SKM-1 treated with dmso at 0.1 percent for 144 hours (cell line): Measurements from ENCODE around the gene ARFIP1.
"Not testable (repeated sequence)": the region's sequence is repeated elsewhere in the genome, so short reads cannot be mapped to it uniquely, and the experiment has no call there.

Source experiments
- DNase-seq: peaks from one replicate; lab custom pipeline; 2025; ENCODE audit not compliant: unreplicated experiment; lab: John Stamatoyannopoulos, UW

The ARFIP1 gene

DNA sequence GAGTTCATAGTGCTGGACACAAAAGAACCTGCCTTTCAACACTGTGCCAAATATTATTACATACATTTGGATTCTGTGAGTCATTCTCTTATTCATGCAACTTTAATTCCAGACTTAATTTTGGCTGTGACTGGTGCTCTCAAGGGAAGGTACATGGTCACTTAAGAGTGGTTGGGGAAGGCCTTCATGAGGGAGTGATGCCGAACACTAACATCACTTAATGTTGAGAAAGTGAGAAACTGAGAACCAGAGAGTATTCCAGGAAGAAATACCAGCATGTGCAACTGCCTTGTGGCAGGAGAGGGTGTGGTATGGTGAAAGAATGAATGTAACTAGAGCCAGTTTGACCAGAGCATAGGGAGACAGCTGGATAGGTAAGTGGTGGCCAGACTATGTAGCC lies 114.9 kb downstream of the ARFIP1 start:
- no peak for DNase-seq

GRCh38 chr4:152896811-152897210 lies 117.1 kb downstream of the ARFIP1 start:
- DNase-seq = peak; percentile 33

DNA sequence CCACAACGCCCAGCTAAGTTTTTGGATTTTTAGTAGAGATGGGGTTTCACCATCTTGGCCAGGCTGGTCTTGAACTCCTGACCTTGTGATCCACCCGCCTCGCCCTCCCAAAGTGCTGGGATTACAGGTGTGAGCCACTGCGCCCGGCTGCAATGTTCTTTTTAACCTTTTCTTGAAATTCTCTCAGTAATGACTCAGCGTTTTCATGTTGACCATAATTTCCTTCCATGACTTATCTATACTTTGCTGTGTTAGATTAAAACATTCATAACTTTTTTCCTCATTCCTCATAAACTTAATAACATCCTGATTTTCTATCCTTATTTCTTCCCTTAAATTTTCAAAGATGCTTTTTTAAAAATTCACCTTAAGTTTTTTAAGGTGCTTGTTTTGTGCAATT lies 118.4 kb downstream of the ARFIP1 start:
- not testable (repeated sequence) for DNase-seq

- no peak for DNase-seq
Measured at GRCh38 chr4:152898606-152899005, 118.9 kb downstream of the ARFIP1 start.

DNA sequence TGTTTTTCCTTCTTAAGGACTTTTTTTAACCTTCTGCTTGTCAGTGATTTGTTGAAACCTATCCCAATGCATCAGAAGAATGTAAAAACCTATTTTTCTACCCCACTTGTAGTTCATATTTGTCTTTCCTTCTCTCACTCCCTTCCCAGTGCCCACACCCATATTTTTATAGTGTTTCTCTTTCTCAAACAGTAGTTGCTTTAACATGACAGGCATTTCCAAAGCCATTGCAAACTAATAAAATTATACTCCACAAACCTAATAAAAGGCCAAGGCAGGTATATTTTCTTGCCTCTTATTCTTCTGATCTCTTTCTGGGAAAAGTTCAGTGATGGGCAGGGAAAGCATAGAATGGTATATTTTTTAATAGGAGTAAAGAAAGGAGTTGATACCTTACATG lies 120.6 kb downstream of the ARFIP1 start:
- DNase-seq = no peak

DNA sequence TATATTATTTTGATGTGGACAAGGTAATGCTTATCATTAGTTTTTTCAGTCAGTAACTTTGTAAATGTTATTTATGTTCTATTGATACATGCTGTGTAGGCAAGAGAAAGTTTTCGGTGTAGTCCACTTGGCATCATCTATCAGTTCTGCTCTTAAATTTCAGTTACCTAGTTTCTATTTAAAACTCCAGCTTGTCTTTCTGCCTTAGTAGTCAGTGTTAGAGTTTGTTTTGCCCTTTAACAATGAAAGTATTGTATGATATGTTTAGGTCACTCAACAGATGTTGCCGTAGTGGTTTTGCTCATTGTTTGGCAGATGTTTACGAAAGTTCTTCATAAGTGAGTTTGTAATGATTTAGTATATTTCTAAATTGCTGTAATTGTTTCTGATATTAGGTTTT lies 121.5 kb downstream of the ARFIP1 start:
- DNase-seq = no peak

GRCh38 chr4:152903658-152904057 lies 123.9 kb downstream of the ARFIP1 start:
- DNase-seq = no peak

DNA sequence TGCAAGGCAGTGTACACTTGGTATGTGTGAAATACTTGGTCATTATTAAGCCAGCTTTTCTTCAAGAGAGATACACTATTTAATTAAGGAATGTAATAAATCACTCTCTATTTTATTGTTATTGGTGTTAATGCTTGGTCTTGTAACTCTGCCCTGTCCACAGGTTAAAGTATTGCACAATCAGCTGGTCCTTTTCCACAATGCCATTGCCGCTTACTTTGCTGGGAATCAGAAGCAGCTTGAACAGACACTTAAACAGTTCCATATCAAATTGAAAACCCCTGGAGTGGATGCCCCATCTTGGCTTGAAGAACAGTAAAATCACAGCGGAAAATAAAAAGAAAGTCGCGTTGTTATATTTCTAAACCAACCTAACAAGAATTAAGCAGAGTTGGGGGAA lies 130.1 kb downstream of the ARFIP1 start:
- no peak for DNase-seq

DNA sequence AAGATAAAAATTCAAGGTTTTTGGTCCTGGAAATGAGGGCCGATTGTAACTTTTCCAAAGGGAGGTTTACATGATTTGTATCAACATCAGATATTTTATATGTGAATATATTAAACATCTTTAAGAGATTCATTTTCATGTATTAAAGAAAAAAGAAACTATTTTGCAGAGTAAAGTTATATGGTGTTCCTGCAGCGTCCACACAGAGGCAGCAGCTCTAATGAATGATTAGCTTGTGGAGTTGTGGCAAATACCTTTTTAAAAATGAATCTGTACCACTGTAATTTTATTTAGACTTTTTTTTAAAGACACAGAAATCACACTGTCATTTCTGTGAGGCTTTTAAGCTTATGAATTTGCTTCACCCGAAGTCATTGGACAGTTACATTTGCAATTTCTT lies 130.8 kb downstream of the ARFIP1 start:
- no peak for DNase-seq

DNA sequence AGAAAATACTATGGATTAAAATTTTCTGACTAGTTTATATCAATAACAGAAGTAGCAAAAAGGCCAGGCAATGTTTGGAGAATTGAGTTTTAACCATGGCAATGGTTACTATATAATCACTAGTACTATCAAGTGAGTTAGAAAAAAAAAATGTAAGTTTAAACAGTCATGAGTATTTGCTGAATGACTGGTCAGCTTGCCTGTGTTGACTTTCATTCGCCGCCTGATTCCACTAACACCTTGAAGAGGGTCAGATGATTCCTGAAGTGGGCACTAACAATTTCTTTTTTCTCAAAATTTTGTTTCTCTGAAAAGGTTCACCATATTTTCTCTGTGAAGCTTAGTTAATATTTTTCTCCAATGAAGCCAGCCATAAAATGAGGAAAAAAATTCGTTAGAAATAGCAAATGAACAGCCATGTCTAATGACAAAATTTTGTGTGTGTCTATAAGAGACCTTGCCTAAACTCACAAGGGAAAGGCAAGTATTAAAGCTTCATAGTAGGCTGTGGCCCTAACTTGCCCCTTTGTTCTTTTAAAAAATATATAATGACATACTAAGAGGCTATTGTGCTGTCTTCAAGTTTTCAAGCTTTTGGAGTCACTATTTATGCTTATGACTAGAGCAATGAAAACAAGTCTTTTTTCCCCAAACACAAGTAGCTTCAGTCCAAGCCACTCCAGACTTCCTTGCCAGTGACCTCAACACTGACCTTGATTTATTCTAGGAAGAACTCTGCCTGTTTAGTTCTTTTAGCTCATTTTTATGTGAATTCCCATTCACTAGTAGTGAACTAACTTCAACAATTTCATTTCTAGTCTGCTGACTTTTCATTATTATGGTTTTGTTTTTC lies 138.0 kb downstream of the ARFIP1 start:
- no peak for DNase-seq

DNA sequence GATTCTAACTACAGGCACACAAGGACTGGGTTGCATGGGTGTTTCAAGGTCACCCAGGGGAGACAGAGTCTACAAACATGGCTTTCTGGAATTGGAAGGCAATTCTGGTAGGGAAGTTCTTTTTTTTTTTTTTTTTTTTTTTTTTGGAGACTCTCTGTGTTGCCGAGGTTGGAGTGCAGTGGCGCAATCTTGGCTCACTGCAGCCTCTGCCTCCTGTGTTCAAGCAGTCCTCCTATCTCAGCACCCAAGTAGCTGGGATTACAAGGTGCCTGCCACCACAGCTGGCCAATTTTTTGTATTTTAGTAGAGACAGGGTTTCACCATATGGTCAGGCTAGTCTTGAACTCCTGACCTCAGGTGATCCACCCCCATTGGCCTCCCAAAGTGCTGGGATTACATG lies 140.1 kb downstream of the ARFIP1 start:
- no peak for DNase-seq

DNA sequence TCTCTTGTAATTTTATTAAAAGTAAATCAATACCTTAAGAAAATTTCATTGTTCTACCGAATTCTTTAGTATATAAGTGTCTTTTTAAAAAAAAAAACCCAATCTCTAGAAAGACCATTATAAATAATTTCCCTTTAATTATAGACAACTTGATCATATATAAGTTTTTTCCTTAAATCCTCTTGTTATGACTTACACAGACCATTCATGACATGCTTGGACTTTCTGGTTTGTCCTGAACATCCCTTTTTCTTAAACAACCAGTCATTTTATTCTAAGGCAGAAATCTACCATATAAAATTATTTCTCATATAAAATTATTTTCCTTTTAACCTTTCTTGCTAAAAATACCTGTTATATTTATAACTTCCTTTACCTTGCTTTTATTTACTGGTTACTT lies 141.0 kb downstream of the ARFIP1 start:
- DNase-seq = no peak

- no peak for DNase-seq
Measured at GRCh38 chr4:152921284-152921683, 141.5 kb downstream of the ARFIP1 start.

DNA sequence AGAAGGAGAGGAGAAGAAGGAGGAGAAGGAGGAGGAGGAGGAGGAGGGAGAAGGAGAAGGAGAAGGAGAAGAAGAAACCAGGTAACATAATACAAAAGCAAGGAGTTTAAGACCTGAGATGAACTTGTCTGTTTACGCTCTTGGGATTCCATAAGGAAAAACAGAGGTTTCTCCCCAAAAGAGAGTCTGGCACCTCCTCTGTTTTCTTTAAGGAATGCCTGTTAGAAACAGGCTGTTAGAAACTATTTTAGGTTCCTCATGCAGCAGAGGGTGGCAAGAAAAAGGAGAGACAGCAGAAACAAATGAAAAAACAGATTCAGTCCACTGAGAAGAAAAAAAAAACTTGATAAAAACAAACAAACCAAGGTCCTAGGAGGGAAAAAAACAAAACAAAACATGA lies 146.1 kb downstream of the ARFIP1 start:
- no peak for DNase-seq

- DNase-seq = no peak
Measured at GRCh38 chr4:152926959-152927358, 147.2 kb downstream of the ARFIP1 start.

- no peak for DNase-seq
Measured at GRCh38 chr4:152927737-152928136, 148.0 kb downstream of the ARFIP1 start.

GRCh38 chr4:152928286-152928685 lies 148.5 kb downstream of the ARFIP1 start:
- no peak for DNase-seq

DNA sequence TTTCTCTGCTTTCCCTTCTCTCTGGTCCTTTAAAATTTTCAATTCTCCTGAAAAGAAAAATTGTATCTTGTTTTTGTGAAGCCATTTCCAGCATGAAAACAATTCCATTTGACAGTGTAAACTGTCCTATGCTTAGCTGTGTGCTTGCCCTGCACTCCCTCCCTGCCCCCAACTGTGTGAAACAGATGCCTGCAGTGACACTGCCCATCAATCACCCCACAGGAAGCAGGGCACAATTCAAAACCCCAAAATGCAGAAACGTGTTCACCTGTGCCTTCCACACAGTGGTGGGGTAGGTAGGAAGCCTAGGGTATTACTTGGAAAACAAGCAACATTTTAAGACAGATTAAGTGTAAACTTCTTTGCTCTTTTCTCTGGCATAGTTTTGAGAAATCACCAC lies 150.1 kb downstream of the ARFIP1 start:
- DNase-seq = no peak

- no peak for DNase-seq
Measured at GRCh38 chr4:152935143-152935542, 155.4 kb downstream of the ARFIP1 start.

DNA sequence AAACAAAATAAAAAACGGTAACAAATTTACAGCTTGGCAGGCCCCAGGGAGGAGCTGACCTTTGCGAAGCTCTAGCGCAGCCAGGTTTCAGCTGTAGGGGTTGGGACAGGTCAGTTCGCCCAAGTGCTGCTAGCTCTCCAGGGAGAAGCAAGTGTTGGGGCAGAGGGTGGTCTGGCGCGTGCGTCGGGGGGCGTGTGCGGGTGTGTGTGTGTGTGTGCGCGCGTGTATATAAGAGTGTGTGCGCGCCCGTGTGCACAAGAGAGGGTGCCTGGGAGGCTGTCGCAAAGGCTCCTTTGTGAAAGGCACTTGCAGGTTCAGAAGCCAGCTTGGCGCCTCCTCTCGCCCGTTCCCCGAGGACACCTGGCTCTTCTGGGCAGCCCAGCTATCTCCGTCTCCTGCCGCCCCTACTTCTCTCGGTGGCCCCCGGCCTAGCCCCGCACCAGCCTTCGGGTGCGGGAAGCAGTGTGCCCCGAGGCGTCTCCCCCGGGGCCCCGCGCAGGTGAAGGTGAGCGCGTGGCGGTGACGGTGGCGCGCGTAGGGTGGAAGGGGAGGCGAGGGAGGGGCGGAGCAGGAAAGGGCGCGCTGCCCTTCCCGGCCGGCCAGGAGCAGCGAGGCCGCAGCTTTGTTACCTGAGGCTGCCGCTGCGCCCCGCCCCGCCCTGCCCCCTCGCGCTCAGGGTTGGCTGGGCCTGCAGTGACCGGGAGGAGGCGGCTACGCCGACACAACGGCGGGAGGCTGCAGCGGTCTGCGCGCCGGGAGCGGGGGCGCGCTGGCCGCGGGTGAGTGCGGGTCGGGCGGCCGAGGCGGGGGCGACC lies 156.1 kb downstream of the ARFIP1 start, which contains the start of gene FHDC1:
Gene FHDC1, plus strand, starts transcription at position 693 of the 815 bp plus-strand sequence. CDS start 6,735 bp downstream, outside the sequence.
- no peak for DNase-seq

DNA sequence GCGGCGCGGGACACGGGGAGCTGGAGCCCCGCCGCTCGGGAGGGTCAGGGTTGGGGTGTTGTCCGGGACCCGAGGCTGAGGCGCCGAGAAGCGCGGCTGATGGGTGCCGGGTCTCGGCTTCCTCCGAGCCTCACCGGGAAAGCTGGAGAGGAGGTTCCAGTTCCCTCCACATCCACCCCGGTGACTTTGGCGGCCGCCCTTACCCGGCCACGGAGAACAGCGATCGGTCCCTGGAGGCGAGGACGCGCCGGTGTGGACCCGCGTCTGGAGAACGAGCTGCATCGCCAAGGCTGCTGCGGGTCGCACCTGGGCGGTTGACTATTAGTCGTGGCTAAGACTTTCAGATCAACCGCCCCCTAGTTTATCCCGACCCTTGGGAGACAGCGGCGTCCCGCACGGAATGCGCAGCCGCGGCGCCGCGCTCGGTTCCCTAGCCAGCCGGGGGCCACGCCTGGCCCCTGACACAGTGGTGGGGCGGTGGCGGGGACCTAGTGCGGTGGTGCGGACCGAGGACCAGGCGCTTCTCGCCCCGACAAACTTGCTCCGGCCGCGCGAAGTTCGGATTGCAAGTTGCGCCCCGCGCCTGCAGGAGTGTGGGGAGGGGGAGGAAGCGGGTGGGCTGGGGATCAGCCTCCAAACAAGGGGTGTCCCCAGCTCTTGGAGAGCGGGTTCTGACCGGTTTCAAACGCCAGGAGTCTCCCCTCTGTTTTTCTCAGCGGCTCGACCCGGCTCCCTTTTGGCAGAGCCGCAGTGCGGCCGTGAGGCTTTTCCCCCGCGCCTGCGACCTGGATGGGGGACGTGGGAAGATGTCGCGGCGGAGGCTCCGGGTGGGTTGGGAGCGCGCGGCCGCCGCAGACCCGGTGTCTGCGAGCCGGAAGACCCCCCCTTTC lies 156.9 kb downstream of the ARFIP1 start:
- no peak for DNase-seq
